Stimulated activated CD4-positive, alpha-beta T cell treated with anti-CD3 and anti-CD28 coated beads, Interleukin-15, amount 100 ng/mL, for 48 hours (primary cell): ENCODE data around the gene PIK3C3.

ENCODE experiments used
- DNase-seq, 2 donors: peaks; one replicate each; pipeline ENCODE4 v3.0.0-alpha.2; 2020; ENCODE audit warnings: low read depth in 2 of 2

Gene PIK3C3

DNA sequence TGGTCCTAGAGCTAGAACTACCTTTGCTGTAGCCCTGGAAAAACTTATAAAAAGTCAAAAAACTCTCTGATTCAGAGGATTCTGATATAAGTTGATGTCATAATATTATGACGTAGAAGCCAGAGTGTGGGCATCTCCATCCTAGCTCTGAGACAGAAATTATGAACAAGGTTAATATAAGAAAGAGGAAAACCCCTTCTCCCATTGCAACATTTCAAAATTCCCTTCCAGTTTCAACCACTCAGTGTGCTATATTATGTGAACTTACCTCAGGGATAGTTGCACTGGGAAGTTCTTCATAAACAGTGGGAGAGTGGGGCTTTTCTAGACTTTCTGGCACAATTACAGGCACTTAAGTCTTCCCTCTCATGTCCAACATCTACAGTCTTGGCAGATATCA lies 171.6 kb downstream of the PIK3C3 start:
- DNase-seq = no peak

DNA sequence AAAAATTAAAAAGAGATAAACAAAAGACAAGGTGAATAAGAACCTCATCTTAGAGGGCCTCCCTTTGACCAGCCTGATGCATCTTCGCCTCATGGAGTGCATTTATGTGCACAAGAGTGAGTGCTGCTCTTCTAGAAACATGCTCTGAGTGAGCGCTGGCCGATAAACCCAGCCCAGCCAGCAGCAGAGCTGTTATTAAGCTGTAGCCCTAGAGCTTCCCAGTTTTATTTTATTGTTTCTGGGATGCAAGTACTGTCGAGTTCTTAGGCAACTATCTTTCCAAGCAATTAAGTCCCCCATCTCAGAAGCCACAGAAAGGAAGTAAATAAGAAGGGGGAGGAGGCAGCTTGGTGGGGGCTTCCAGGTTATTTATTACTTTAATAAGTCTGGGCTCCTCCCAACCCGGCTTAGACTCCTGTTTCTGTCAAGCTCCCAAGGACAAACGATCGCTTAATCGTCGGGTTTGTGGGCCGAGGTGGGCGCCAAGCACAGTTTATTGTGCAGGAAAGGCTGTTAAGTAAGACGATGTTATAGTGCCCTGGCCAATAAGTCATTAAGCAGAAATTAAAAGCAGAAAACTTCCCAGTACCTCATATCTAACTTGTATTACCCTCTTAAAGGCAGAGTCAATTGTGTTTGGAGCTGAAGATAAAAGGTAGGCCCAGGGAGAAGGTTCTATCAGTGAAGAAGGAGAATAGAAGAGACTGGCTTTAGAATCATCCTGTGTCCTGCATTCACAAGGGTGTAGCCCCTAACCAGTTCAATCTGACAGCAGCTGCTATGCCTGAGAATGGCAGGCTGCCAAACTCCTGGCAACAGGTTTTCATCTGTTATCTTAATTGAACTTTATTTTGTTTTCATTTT lies 176.3 kb downstream of the PIK3C3 start:
- DNase-seq = no peak

DNA sequence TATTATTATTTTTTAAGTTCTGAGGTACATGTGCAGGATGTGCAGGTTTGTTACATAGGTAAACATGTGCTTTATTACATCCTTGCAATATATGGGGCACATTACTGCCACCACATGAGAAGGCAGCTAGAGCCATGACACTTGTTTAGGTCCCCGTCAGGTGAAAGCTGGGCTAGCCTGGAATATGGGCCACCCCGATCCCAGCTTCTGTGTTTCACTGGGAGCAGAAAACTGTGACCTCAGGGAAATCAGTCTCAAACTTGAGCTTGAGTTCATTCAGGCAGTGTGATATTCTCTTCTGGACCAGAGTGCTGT lies 176.9 kb downstream of the PIK3C3 start:
- DNase-seq = no peak
